GM19099 (cell line): ENCODE data around the gene NDE1.
A peak's percentile ranks its signal among the peaks of the same experiment; 100 is the strongest.

Experiments
- POLR2A ChIP-seq: IDR thresholded peaks from 3 replicates; pipeline ENCODE4 v1.6.1; 2011; ENCODE audit warnings: low read depth; ENCODE audit not compliant: insufficient read length; ENCODE audit errors: extremely low read depth

The NDE1 gene

GRCh38 chr16:15616475-15617165 lies 33.4 kb upstream of the NDE1 start:
- no peak for TF ChIP-seq POLR2A

DNA sequence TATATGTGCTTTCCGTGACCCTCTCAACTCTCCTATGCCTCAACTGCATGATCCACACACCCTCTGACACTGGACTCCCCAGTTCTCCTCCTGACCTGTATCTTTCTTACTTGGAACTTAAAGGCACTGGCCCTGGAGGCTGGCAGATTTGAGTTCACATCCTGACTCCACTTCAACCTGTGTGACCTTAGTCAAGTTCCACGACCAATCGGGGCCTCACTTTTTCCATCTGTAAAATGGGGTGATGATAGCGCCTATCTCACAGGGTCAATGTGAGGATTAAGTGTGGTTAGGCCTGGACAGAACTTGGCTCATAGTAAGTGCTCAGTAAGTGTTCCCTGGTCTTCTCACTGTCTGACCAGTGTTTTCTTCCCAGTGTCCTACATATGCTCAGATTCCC lies 32.1 kb upstream of the NDE1 start:
- TF ChIP-seq POLR2A, result no peak

GRCh38 chr16:15618392-15618791 lies 31.7 kb upstream of the NDE1 start:
- TF ChIP-seq POLR2A, result no peak

GRCh38 chr16:15620611-15621195 lies 29.3 kb upstream of the NDE1 start:
- no peak for TF ChIP-seq POLR2A

DNA sequence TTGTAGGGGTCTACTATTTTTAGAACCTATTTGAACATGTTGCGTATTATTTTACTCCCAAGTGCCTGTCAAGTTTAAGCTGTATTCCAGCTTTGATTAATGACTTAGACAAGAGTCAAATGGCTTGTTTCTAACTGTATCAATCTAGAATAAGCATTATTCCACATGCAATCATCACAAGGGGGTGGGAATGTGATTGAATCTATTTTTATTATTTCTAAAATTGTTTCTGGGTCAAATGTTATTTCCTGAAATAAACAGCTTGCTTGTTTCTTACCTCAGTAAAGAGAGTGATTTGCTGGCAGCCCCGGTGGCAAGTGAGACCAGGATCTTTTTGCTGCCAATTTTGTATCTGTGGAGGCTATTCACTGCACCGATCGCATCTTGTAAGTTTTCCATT lies 28.6 kb upstream of the NDE1 start:
- no peak for TF ChIP-seq POLR2A

DNA sequence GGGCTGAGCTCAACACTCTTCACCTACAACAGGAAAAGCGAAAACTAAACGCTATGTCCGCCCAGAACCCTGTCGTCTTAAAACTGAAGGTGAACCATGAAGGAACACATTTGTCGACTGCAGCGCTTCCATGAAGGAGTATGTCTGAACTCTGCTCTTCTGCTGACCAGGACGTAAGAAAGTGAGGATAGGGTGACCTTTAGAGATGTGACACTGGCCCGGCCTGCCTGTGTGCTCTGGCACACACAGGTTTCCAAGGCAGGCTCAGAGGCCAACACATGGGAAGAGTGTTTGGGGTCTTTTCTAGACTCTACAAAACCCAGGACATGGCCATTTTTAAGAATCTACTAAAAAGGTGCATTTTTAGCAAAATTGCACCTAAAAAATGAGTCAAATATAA lies 28.2 kb upstream of the NDE1 start:
- no peak for TF ChIP-seq POLR2A

- no peak for TF ChIP-seq POLR2A
Observed at GRCh38 chr16:15631730-15632409, 18.2 kb upstream of the NDE1 start.

- TF ChIP-seq POLR2A, result no peak
Observed at GRCh38 chr16:15635926-15636325, 14.1 kb upstream of the NDE1 start.

DNA sequence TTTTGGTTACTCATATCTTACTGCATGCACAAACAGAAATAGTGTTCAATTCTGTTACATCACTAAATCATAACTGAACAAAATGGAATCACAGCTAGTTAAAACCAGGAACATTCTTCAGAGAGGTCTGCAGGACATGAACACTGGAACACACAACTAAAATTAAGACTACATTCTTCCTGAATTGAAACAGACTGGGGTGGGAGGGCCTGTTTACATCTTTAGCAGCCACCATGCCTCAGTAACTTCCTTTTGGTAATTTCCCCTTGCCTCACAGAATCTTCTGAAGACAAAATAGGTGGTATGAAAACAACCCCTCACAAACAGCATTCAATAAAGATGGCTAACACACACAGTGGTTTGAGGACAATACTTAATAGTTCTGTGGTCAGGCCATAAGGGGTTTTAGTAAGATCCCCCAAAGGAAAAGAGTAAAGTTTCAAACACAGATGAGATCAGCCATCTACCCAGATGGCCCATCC lies 13.6 kb upstream of the NDE1 start:
- TF ChIP-seq POLR2A, result no peak

DNA sequence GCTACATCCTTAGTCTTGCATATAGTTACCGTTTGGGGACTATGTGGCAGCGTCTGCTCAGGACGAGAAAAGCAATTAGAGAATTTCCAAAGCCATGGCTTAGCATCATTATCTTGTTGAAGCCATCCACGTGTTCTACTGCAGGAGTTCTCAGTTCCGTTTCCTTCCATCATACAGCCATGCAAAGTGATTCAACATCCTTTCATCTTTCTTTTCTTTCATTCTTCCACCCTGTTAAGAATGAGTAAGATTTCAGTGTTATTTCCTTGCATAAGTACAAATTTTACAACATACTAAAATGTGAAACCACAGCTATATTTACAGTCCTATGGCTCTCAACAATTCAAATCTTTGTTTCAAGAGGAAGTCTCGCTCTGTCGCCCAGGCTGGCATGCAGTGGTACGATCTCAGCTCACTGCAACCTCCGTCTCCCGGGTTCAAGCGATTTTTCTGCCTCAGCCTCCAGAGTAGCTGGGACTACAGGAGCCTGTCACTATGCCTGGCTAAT lies 10.9 kb upstream of the NDE1 start:
- TF ChIP-seq POLR2A, result no peak

GRCh38 chr16:15640966-15641365 lies 9.1 kb upstream of the NDE1 start:
- peak; percentile 30 for TF ChIP-seq POLR2A

DNA sequence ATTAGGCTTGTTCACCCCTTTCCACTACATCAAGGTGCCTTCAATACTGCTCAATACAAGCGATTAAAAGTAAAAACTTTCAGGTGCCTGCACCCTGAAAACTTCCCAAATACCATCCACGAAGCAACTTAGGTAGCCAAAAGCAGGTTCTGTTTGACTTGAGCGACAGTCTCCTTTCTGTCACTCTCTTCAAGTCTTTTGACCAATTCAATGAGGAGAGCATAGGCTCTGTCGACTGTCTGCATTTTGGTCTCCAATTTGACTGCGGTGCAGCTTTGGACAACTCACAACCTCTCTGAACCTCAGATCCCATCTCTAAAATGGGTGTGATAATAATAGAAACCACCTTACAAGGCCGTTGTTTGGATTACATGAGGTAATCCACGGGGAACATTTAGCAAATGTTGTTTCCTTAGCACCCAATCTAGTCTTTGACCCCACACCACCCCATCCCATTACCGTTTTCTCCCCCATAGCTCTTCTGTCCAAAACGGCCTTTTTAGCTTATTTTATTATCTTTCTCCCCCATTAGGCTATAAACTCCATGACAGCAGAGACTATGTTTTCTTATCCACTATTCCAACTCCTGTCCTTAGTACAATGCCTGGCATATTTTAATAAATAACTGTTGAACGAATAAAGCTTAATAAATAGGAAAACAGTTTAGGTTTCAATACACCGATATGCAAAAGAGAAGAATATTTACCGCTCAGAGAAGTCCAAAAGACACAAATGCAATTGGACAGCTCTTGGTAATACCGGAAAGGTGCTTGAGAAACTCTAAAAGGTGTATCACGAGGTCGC lies 8.1 kb upstream of the NDE1 start:
- TF ChIP-seq POLR2A, result no peak

DNA sequence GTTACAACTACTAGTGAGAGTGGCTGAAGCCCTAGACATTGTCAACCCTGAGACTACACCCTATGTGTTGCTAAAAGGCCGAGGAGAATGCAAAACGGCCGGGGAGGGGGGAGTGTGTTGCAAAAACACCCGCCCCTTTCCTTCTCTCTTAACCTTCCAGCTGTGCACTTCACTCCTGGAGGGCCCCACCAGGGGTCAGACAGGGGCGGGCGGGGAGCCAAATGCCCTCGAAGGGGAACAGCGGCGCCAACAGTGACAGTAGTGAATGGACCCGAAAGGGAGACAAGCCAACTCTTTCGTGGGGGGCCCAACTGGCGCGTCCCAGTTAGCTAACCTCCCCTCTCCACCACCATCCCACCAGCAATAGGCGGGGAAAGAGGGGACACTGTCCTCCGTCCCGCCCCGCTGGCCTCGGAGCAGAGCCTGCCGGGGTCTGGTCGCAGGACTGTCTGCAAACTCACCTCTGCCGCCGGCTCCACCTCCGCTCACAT lies 7.4 kb upstream of the NDE1 start:
- peak; percentile 70 for TF ChIP-seq POLR2A

DNA sequence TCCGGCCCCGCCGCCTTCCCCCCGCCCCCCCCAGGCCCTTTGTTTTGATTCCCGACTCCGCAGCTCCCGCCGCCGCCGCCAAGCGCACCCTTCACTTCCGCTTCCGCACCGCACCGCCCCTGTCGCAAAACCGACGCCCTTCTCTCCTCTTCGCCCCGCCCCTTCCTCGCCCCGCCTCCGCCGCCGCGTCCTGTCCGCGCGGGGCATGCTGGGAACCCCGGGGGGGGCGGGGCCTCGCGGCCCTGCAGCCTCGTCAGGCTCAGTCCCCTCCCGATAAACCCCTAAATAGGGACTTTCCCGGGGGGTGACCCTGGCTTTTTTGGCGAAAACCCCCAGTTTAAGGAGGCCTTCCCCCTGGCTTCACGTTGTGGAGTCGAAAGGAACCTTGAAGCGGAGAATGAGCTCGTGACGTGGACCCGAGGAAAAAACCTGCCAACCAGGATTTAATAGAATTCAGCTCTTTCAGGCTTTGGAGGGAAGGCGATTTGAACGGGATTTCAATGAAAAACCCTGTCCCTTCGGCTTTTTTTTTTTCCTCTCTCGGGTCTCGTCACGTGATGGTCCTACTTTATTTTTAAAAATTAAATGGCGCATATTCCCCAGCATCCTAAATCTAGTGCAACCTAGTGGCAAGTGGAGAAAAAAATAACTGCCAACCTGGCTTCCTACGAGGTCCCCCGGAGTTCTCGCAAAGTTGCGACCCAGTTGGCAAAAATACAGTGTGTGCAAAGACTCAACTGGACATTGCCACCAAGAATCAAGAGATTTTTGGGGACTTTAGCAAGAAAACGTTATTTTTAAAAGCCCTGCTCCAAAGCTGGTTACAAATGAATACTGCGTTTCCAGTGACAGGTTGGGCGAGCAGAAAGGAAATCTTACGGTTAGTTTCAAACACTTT lies 6.7 kb upstream of the NDE1 start, which contains the start of gene MARF1:
TSS of gene MARF1 (minus strand) at position 107 of the 898 bp plus-strand sequence. CDS start 3,921 bp downstream, outside the sequence.
- peak; percentile 75 for TF ChIP-seq POLR2A
